Fibroblast of skin of right biceps (primary cell): Measurements from ENCODE around the gene RBM20.
A peak's percentile ranks its signal among the peaks of the same experiment; 100 is the strongest.

Experiments
- DNase-seq: peaks from one replicate; pipeline ENCODE4 v3.0.0-alpha.2; 2013

The RBM20 gene

GRCh38 chr10:110840923-110841428 lies 196.8 kb downstream of the RBM20 start:
- no peak for DNase-seq

- no peak for DNase-seq
Measured at GRCh38 chr10:110841767-110842267, 197.7 kb downstream of the RBM20 start.

GRCh38 chr10:110842326-110842904 lies 198.3 kb downstream of the RBM20 start:
- DNase-seq = no peak

GRCh38 chr10:110843031-110843430 lies 198.9 kb downstream of the RBM20 start:
- DNase-seq = no peak

GRCh38 chr10:110843796-110844616 lies 199.9 kb downstream of the RBM20 start:
- no peak for DNase-seq

- DNase-seq = no peak
Measured at GRCh38 chr10:110844617-110844881, 200.4 kb downstream of the RBM20 start.

GRCh38 chr10:110845192-110845755 lies 201.1 kb downstream of the RBM20 start:
- DNase-seq = no peak

- DNase-seq = no peak
Measured at GRCh38 chr10:110845756-110846620, 201.9 kb downstream of the RBM20 start.

- DNase-seq = no peak
Measured at GRCh38 chr10:110847374-110847773, 203.2 kb downstream of the RBM20 start.

- no peak for DNase-seq
Measured at GRCh38 chr10:110848106-110848505, 204.0 kb downstream of the RBM20 start.

GRCh38 chr10:110850099-110850498 lies 206.0 kb downstream of the RBM20 start:
- no peak for DNase-seq

GRCh38 chr10:110851020-110851612 lies 207.0 kb downstream of the RBM20 start:
- peak; percentile 56 for DNase-seq

- no peak for DNase-seq
Measured at GRCh38 chr10:110852255-110852896, 208.2 kb downstream of the RBM20 start.

GRCh38 chr10:110852947-110853346 lies 208.8 kb downstream of the RBM20 start:
- no peak for DNase-seq

- DNase-seq = no peak
Measured at GRCh38 chr10:110853921-110854605, 209.9 kb downstream of the RBM20 start.

GRCh38 chr10:110857265-110858171 lies 213.4 kb downstream of the RBM20 start:
- peak; percentile 28 for DNase-seq

GRCh38 chr10:110858297-110858934 lies 214.3 kb downstream of the RBM20 start:
- DNase-seq = no peak

- DNase-seq = no peak
Measured at GRCh38 chr10:110859206-110859972, 215.3 kb downstream of the RBM20 start.

- peak; percentile 92 for DNase-seq
Measured at GRCh38 chr10:110859973-110860376, 215.8 kb downstream of the RBM20 start.
